SK-N-SH (cell line): ENCODE data around the gene HUNK. TPM values are rescaled to one million over a fixed set of nuclear protein-coding genes. Genes with fewer than 3 reads are reported as not detected.

Source experiments
- CTCF ChIA-PET: fragments of 300-600, 350-600 bp; formaldehyde crosslinking; extraction: SDS; loops from one replicate; lab custom pipeline; 2021; lab: Yijun Ruan, JAX
- POLR2A ChIA-PET: fragments of 350-600 bp; sonication (Branson Sonifier 250); formaldehyde crosslinking; extraction: SDS; loops from one replicate; lab custom pipeline; 2020; ENCODE audit warnings: antibody characterized with exemption, inconsistent platforms; lab: Yijun Ruan, JAX
- DNase-seq: peaks from one replicate; pipeline ENCODE4 v3.0.0; 2012
- H2AFZ ChIP-seq: fragments of 200-600 bp; sonication (generic); 2 replicates; pipeline ENCODE4 v1.8.1; 2016; ENCODE audit warnings: antibody characterized with exemption, mild to moderate bottlenecking, low read depth
- H3F3A ChIP-seq: fragments of 200-600 bp; sonication (generic); replicated peaks from 2 replicates; pipeline ENCODE3; 2016; ENCODE audit warnings: antibody characterized with exemption, mild to moderate bottlenecking; ENCODE audit not compliant: insufficient read depth
- H3K27ac ChIP-seq, 2 experiments: fragments of 200-500 bp in 1 of 2; fragments of 200-600 bp in 1 of 2; sonication (Bioruptor generic) in 1 of 2; sonication (generic), shearing (Covaris generic) in 1 of 2; 2 replicates each; pipeline versions ENCODE4 v1.5.1 to v1.6.1; 2014 to 2016; ENCODE audit warnings: low read depth in 2 of 2, inconsistent platforms in 1 of 2, low read length in 1 of 2, mild to moderate bottlenecking in 1 of 2, mixed read lengths in 1 of 2
- H3K27me3 ChIP-seq: fragments of 200-600 bp; sonication (generic), shearing (Covaris generic); 2 replicates; pipeline ENCODE4 v1.6.1; 2016; ENCODE audit warnings: mixed run types; ENCODE audit not compliant: insufficient read depth
- H3K36me3 ChIP-seq, 2 experiments: fragments of 200-500 bp in 1 of 2; fragments of 200-600 bp in 1 of 2; sonication (Bioruptor generic) in 1 of 2; sonication (generic) in 1 of 2; replicated peaks in 1 of 2; 2 replicates each; pipeline versions ENCODE3 to v1.5.1; 2014 to 2016; ENCODE audit warnings: low read length in 1 of 2, mild to moderate bottlenecking in 1 of 2; ENCODE audit not compliant: insufficient read depth in 2 of 2, control insufficient read depth in 1 of 2
- H3K4me1 ChIP-seq, 2 experiments: fragments of 200-500 bp in 1 of 2; fragments of 200-600 bp in 1 of 2; sonication (Bioruptor generic) in 1 of 2; sonication (generic), shearing (Covaris generic) in 1 of 2; 2 replicates each; pipeline versions ENCODE4 v1.5.1 to v1.6.1; 2014 to 2016; ENCODE audit warnings: low read depth in 1 of 2, low read length in 1 of 2, mixed run types in 1 of 2; ENCODE audit not compliant: insufficient read depth in 2 of 2, control insufficient read depth in 1 of 2
- H3K4me2 ChIP-seq: fragments of 200-600 bp; sonication (generic), shearing (Covaris generic); 2 replicates; pipeline ENCODE4 v1.6.1; 2017; ENCODE audit warnings: mixed run types
- H3K4me3 ChIP-seq, 2 experiments: fragments of 200-500 bp in 1 of 2; fragments of 200-600 bp in 1 of 2; sonication (Bioruptor generic) in 1 of 2; sonication (generic), shearing (Covaris generic) in 1 of 2; 2 replicates each; pipeline versions ENCODE4 v1.5.1 to v1.8.1; 2014 to 2016; ENCODE audit warnings: low read depth in 2 of 2, inconsistent platforms in 1 of 2, low read length in 1 of 2, mild to moderate bottlenecking in 1 of 2, mixed read lengths in 1 of 2, moderate library complexity in 1 of 2
- H3K79me2 ChIP-seq: fragments of 200-600 bp; sonication (generic); 2 replicates; pipeline ENCODE4 v1.8.1; 2017; ENCODE audit warnings: mild to moderate bottlenecking; ENCODE audit not compliant: insufficient read depth
- H3K9ac ChIP-seq: fragments of 200-600 bp; sonication (generic); 2 replicates; pipeline ENCODE4 v1.6.1; 2017; ENCODE audit warnings: mixed run types
- H3K9me2 ChIP-seq: fragments of 200-600 bp; sonication (generic); 2 replicates; pipeline ENCODE4 v1.6.1; 2017; ENCODE audit warnings: mixed run types
- H3K9me3 ChIP-seq: fragments of 200-600 bp; sonication (generic); 2 replicates; pipeline ENCODE4 v1.6.1; 2017; ENCODE audit warnings: mixed run types, mild to moderate bottlenecking, moderate library complexity
- H4K20me1 ChIP-seq: fragments of 200-600 bp; sonication (generic); 2 replicates; pipeline ENCODE4 v1.6.1; 2017; ENCODE audit warnings: mild to moderate bottlenecking, mixed run types; ENCODE audit not compliant: insufficient read depth
- CTCF ChIP-seq: fragments of 200-600 bp; sonication (generic); IDR thresholded peaks from 2 replicates; pipeline ENCODE4 v1.6.1; 2017; ENCODE audit warnings: antibody characterized with exemption, mild to moderate bottlenecking, moderate library complexity
- EP300 ChIP-seq, 2 experiments: IDR thresholded peaks; 2 replicates each; pipeline versions ENCODE4 v1.4.0 to v1.6.1; 2012; ENCODE audit warnings: borderline replicate concordance in 1 of 2, low read depth in 1 of 2, low read length in 1 of 2
- JUND ChIP-seq: IDR thresholded peaks from 2 replicates; pipeline ENCODE4 v1.4.0; 2012
- PBX3 ChIP-seq: IDR thresholded peaks from 2 replicates; pipeline ENCODE4; 2012
- REST ChIP-seq: IDR thresholded peaks from 2 replicates; pipeline ENCODE4 v1.6.1; 2012; ENCODE audit warnings: mild to moderate bottlenecking, low read depth, low read length, moderate library complexity
- USF1 ChIP-seq: IDR thresholded peaks from 2 replicates; pipeline ENCODE4 v1.4.0; 2012; ENCODE audit warnings: low read depth, borderline replicate concordance
- ZBTB33 ChIP-seq: IDR thresholded peaks from 2 replicates; pipeline ENCODE4 v1.4.0; 2012; ENCODE audit warnings: low read depth, borderline replicate concordance
- WGBS: methylation state at CpG from one replicate; pipeline ENCODE4 v1.1.6; 2017; ENCODE audit warnings: low lambda C conversion rate; 5-methylcytosine and 5-hydroxymethylcytosine counted together
- polyA plus RNA-seq, 3 experiments: library from polyadenylated mRNA; depleted of rRNA; stranded (reverse); fragments of >200 nt; gene quantifications; 2 replicates each; pipeline ENCODE4 v1.2.3, GENCODE V29; 2012

HUNK gene
- polyA plus RNA-seq, 1 of the 3 experiments (the other 2 are of a cell fraction): 0.31 TPM

- Histone ChIP-seq H3K36me3 (no peaks in the 10 kb centered on the region), H3K4me1 (peaks cover 0 to 16% of the 10 kb centered on the region in 2 experiments; a peak in 2 of 4 replicates), H3K27ac (no peak overlapping the region), H3K27me3 (no peaks in the 10 kb centered on the region), H4K20me1 (no peaks in the 10 kb centered on the region), H3K4me3 (no peak overlapping the region), H3K9me2 (no peaks in the 10 kb centered on the region), H2AFZ (no peak overlapping the region), H3K4me2 (no peak overlapping the region), H3F3A (peaks cover 4% of the 10 kb centered on the region), H3K9ac (no peak overlapping the region), H3K79me2 (no peaks in the 10 kb centered on the region), H3K9me3 (no peaks in the 10 kb centered on the region)
- ChIA-PET POLR2A (no interaction called here), CTCF (interaction anchor here (1.4 kb wide), 1 partner anchor 326 kb away, joined by 5 read pairs; no protein-coding TSS in a partner anchor)
- 85% methylated on average over 16 of the region's 23 CpGs for WGBS
- DNase-seq: no peak
- TF ChIP-seq PBX3 (no peak), CTCF (no peak), USF1 (no peak), REST (no peak), JUND (no peak), EP300 (IDR thresholded peaks at IDR 0.05; ENCODE audit: borderline replicate concordance in 1 of 2, low read depth in 1 of 2, low read length in 1 of 2) (no peak), ZBTB33 (no peak)
These were observed 59.0 kb downstream of the HUNK start for GRCh38 chr21:31931644-31932469.
